Activated naive CD4-positive, alpha-beta T cell treated with Interleukin-2 at 50 U/mL for 16 hours (primary cell): Measurements from ENCODE around the gene BICRA.

ENCODE experiments used
- DNase-seq: peaks from one replicate; pipeline ENCODE4 v3.0.0-alpha.2; 2020

The BICRA gene

GRCh38 chr19:47752440-47753211 lies 143.7 kb downstream of the BICRA start:
- no peak for DNase-seq
